HG02763 (cell line): ENCODE data around the gene NR1D1.

Experiments
- ATAC-seq: cut with Tn5 transposase; IDR thresholded peaks from one replicate; pipeline ENCODE4 v1.9.1; 2021; ENCODE audit warnings: mild to moderate bottlenecking, moderate library complexity; ENCODE audit not compliant: unreplicated experiment

Gene NR1D1

DNA sequence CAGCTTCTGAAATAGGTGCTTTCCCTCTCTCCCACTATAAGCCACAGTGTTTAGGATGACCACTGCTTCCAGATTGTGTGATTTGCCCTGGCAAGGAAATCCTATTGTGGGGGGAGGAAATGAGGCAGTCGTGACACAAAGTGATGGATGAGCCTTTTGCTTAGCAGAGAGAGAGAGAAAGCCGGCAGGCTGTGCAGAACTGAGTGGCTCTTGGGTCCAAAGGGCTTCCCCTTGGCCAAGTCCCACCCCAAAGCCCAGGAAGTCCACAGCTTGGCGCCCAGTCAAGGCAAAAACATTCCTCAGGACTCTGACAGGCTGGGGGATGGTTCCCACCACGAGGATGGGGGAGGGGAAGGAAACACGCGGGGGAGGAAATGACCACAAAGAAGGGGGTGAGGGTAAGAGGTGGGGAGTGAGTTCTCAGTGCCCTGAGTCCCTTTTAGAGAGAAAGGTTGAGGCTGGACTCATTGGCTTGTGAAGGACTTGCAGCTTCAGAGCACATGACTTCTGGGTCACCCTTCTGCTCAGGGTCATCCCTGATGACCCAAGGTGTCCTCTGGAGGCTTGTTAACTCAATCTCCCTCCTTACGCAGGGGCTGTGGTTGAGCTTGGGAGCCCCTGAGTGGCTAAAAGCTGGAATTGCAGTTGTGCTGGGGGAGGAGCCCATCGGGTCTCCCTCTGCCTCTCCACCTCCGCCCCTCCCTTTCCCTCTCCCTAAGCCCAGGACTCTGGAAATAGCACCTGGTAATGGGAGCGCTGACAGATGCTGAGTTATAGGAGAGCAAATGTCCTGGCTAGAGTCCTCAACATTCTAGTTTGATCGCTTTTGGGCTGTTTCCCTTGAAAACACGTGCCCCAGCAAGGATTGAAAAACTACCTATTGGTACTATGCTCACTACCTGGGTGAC lies 11.1 kb upstream of the NR1D1 start:
- peak; percentile 43 for ATAC-seq

DNA sequence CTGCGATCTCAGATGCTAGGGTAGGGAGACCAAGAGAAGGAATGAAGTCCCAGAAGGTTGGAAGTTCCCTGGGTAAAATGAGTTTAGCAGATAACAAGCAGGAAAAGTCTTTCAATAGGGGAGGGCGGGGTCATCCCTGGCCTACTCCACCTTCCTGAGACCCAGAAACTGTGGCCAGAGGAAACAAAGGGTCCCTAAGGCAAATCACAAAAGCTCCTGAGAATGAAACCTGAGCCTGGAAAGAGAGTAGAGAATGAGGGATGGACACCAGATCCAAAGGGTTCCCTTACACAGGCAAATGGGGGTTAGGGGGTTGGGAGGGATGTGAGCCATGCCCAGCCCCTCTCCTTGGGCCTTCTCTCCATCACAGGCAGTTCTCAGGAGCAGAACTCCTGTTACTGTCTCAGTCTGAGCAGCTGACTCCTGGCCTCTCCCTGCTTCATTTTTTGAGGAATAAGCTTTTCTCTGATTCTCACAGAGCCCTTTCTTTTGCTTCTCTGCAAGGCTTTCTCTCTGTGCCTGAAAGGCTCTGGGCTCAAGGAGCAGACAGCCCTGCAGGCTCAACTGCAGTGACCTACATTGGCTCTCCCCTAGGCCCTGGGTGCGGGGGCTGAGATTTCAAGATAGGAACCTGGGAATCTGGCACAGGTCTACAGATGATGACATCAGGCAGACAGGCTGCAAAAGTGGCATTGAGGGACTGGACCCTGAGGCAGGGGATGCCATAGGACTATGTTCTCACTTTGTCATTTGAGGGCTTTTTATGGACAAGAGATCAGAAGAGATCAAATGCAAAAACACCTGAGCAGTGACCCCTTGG lies 9.8 kb upstream of the NR1D1 start:
- ATAC-seq, result no peak

DNA sequence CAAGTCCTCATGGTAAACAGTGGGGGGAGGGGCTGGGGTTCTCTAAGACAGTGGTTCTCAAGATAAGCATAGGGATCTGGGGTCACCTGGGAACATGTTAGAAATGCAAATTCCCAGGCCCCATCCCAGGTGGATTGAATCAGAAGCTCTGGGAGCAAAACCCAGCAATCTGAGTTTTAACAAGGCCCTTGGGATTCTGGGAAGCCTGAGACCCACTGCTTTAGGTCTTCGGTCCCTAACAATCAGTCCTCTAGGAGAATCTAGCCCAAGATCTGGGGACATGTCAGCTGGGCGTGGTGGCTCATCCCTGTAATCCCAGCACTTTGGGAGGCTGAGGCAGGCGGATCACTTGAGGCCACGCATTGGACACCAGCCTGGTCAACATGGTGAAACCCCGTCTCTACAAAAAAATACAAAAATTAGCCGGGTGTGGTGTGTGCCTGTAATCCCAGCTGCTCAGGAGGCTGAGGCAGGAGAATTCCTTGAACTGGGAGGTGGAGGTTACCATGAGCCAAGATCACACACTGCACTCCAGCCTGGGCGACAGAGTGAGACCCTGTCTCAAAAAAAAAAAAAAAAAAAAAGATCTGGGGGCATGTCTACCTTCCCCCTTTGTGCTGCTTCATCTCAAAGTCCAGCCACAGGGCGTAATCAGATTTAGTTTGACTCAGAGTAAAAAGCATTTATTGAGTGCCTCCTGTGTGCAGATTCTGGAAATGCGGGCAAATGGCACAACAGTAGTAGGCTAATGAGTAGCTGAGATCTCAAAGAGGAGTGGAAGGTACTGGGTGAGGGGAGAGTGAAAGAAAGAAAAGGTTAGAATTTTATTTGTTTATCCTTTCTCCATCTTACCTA lies 8.8 kb upstream of the NR1D1 start:
- ATAC-seq, result no peak

DNA sequence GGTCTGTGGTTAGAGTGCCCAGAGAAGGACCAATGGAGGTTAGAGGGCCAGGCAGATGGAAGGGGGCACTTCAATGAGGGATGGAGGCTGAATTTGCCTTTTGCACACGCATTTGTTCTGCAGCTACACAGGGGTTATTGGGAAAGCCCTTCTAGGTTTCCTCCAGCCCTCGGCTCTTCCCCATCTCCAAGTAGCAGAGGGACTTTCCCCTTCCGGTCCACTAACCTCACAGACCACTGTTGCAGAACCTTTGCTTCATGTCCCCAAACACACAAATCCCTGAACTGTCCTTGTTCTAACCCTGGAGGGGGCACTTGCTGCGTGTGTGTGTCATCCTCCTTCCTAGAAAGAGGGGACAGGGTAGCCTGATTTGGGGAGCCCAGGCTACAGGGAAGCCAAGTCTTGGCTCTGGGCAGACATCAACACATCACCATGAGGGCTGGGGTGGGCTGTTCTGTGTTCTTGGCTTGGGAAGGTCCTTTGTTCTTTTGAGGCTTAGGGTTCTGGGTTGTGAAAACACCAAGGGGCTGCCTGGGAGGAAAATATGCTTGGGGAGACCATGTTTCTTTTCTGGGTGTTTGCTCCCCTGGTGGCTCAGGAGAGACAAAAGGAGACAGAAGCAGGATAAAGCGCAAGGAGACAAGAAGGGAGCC lies 7.3 kb upstream of the NR1D1 start:
- ATAC-seq, result no peak

DNA sequence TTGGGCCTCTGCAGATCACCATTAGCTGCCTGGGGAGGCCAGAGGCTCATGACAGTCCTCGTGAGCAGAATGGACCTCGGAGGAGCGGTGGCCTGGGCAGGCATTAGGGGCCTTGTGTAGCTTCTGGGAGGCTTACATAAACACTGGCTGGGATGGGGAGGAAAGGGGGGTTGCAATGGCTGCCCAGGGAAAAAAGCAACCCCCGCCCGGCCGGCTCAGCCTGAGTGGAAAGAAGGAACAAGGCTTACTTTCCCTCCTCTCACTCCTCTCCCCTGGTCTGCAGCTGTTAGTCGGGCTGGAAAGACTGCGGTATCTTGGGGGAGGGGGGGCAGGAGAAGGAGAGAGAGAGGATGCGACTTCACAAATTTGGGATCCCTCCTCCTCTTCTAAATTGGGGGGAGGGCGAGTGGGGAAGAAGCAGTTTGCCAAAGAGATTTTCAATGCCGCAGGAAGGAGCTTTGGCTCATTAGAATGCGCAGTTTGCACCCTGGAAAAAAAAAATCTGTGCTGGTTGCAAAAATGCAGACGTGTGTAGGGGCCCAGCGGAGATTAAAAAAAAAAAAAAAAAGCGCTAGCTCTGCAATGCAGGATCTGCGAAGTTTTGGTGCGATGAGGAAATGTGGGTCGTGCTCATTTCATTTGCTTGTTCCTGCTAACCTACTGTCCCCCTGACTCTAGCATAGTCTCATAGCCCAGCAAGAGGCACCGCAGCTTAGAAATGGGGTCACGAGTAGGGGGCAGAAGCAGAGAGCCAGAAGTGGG lies 6.6 kb upstream of the NR1D1 start:
- no peak for ATAC-seq

DNA sequence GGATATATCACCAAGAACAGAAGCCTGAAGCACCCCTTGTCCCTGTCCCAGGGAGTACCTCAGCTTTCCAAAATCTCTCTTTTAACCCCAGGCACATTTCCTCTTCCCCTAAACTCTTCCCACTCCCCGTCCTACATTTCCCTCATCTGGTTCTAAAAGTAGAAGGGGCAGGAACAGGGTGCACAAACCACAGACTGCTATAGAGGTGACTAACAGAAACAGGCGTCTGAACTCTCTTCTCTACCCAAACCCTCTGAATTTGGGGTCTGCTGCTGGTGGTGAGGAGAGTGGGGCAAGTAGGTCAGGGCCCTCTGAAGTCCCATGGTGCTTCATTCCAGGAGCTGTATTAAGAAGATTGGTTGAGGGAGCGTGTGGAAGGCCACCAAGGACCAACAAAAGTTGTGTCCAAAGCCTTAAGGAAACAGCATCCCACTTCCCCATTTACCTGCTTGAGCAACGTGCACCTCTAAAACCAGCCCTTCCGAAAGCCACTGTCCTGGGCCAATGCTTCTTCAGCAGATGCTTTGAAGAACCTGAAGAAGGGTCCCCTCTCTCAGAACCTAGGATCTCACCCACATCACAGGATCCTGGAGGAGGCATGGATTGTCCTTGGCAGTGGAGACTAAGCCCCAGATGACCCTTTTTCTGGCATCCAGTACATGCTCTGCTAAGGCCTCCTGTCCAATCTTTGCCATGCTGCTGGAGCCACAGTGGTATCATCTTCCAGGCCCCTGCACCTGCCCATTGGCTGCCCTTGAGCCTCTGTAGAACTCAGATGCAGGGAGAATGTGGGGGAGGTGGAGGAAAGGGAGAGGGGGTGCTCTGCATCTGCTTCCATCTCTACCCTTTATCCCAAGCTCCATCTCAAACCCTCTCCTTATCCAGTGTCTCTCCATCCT lies 5.7 kb upstream of the NR1D1 start:
- no peak for ATAC-seq

DNA sequence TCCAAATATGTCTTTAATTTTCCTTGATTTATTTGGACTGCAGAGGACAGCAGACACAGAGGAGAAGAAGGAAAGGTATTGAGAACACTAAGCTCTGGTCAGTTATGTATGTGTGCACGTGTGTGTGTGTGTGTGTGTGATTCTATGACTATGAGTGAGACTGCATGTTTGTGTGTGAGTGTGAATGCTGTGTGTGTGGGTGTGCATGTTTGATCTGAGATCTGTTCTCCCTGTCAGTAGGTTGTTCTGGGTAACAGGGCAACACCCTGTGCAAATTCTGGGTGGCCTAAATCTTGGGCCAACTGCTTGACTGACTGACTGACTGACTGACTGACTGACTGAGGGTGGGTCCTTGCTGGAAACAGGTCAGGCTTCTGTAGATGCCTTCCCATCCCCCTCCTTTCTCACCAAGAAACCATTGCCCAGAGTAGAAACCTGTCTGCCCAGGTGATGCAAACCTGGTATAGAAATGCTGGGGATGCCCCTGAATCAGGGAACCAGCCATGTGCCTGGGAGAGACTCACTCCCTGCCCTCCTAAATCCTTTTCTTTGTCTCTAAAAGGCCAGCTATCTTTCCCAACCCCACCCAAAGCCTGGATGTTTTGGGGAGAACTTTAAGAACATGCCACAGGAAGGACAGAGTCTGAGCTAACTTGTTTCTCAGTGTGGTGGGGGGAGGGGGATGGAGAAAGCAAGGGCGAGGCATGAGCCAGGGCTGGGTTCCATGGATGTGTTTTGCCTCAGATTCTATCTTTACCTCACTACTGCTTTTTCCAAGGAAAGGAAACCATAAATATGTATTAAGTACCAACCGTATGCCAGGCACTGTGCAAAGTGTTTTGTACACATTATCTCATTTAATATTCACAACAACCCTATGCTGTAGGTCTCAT lies 4.5 kb upstream of the NR1D1 start:
- ATAC-seq, result no peak

DNA sequence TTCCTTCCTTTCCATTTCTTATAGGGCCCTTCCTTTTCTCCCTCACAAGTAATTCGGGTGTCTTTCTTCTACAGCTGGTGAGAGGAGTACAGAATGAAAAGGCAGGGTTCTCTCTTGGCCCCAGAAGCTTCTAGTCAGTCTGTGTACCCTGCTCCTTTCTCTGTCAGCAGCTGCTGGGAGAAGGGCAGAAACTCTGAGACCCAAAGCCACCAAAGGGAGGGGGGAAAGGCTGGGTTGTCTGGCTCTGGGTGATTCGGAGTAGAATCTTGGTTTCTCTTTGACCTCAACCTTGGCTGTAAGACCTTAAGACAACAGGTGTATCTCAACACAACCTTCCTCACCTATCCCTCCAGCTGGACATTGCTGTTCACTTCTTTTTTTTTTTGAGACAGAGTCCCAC lies 3.3 kb upstream of the NR1D1 start:
- no peak for ATAC-seq

DNA sequence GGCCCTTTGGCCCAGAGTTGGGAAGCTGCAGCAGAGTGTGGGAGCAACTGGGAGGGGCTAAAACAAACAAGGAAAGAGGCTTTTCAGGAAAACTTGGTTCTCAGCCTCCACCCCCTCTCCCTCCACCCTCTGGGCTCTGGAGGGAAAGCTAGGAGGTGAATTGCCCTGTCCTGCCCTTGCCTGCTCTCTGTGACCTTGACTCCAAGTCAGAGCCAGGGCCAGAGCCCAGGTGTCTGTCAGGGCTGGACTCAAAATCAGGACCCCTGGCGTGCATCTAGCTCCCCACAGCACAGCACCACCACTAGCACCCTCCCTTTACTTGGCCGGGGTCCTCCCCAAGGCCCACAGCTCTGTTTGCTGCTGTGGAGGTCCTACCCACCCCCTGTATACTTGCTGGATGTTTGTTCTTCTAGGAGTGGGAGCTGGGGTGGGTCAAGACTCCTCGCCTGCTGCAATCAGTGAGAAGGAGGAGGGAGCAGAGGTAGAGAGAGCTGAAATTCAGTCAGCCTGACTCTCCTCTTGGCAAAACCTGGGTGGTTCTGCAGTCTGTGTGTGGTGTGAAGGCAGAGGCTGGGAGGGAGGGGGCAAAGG lies 2.8 kb upstream of the NR1D1 start:
- ATAC-seq, result no peak

DNA sequence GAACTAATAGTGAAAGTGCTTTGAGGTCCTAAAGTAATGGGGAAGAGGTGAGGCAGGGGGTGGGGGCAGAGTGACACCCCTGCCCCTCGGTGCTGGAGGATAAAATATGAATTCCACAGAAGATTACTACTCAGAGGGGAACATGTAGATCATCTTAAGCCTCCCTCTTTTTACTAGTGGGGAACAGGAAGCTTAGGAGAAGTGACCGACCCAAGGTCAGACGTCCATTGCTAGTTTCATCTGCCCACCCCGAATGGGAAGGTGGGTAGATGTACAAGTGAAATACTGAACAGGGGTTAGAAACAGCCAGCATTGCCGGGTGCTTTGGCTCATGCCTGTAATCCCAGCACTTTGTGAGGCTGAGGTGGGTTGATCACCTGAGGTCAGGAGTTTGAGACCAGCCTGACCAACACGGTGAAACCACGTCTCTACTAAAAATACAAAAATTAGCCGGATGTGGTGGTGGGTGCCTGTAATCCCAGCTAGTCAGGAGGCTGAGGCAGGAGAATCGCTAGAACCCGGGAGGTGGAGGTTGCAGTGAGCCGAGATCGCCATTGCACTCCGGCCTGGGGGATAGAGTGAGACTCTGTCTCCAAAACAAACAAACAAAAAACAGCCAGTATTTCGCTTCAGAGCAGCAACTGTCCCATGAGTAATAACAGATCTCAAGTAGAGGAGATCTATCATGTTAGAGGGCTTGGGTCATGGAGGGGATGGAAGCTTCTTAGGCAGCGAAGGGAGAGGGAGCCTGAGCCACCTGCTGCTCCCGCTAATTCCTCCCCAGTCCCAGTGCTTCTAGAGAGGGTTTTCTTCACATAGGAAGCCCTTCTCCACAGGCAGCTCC lies 1.2 kb upstream of the NR1D1 start:
- no peak for ATAC-seq

DNA sequence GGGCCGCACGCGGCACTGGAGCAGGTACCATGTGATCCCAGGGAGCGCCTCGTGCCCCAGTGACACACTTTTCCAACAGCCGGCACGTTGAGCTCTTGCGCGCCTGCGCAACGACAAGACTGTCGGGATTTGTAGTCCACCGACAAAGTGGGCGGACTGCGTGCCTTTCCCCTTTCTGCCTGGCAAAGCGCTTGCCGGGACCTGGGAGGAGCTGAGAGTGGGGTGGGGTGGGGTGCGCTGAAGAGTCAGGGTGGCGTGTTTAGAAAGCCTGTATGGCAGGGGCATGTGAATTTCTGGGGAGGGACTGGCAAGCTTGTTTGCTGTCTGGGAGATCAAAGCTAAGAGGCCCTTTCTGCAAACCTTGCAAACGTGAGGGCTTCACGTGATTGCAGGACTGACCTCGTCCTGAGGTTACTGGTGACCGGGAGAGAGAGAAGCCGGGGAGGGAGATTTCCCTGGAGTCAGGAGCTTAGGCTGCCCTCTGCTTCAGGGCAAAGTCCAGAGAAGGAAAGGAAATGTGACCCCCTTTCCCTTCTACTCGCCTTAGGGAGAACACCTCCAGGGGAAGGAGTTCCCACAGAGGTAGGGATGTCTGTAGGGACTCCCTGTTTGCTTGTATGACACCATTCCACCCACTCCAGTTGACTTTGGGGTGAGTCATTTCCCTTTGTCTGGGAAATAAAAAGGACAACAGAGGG lies 429 bp upstream of the NR1D1 start:
- ATAC-seq, result peak; percentile 32

DNA sequence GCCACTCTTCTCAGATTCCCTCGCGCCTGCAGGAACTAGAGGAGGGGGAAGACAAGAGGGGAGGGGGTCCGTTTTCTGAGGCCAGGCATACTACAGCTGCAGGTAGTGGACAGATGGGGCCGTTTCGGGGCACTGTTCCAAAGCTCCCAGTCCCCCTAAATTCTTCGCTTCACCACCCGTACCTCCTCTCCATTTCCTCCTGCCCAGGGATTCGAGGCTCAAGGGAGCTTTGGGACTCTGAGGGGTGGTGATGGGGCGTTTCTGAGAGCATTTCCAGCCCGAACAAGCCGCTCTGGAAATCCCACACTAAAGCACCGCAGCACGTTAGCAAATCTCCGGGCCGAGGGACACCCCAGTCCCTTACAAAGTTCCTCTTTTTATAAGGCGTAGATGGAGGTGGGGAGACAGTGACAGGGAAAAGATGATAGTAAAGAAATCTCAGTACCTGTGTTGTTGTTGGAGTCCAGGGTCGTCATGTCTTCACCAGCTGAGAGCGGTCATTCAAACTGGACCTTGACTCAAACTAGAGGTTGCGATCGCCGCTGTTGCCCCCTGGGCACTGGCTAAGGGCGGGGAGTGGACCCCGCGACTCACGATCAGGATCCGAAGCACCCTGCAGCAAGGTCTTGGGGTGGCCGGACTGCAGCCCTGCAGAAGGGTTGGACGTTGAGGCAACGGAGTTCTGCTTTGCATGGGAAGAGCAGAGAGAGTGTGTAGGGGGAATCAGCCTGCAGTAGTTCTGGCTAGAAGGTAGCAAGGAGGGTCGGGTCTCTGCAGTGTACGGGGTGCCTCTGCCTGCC lies 570 bp downstream of the NR1D1 start:
- ATAC-seq, result no peak

DNA sequence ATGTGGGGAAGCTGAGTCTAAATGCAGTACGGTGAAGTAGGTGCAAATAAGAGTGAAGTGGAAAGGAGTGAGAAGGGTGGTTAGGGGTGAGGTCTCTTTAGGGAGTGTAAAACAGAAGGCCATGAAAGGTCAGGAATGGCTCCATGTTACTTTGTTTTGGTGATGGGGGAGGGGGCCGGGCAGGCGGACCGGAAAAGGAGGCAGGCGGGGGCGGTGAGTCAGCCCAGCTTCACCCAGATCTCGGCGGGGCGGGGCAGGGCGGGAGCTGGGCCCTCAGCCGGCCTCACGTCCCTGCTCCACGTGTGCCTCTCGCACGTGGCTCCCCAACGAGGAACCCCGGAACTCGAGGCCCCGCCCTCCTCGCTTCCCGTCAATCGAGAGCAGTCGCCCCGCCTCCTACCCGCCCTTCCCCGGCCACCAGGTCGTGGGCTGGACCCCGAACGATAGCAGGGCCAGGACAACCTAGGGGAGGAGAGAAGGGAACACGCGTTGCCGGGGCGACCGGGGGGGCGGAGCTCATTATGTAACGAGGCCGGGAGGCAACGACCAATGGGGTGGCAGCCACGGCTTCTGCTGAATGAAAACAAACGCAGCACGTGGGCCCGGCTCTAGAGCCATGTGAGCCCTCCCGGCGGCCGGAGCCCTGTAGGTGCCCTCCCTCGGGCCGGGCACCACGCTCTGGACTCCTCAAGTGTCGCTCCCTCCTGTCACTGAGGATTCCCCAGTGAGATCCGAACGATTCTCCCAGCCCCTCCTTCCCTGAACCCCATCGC lies 1.4 kb downstream of the NR1D1 start:
- peak; percentile 58 for ATAC-seq
